GM12878 (cell line): ENCODE data around the gene HMX3.

ENCODE experiments used
- CTCF ChIP-seq, 3 experiments: IDR thresholded peaks in 2 of 3; conservative IDR thresholded peaks in 1 of 3; 2 replicates each; pipeline ENCODE4 v1.5.1; 2011; ENCODE audit warnings: low read depth in 3 of 3, low read length in 3 of 3, mild to moderate bottlenecking in 3 of 3, control low read depth in 2 of 3, moderate library complexity in 2 of 3, inconsistent platforms in 1 of 3, mixed read lengths in 1 of 3; ENCODE audit not compliant: control insufficient read depth in 2 of 3, insufficient read depth in 1 of 3; ENCODE audit errors: extremely low read depth in 1 of 3
- EP300 ChIP-seq, 2 experiments: fragments of 150-350 bp in 1 of 2; IDR thresholded peaks; 2 replicates each; pipeline ENCODE4 v1.6.1; 2011 to 2012; ENCODE audit warnings: low read depth in 2 of 2, low read length in 2 of 2, borderline replicate concordance in 1 of 2, improper control_type of control experiment in 1 of 2, inconsistent platforms in 1 of 2; ENCODE audit not compliant: control insufficient read depth in 1 of 2
- EZH2 ChIP-seq: IDR thresholded peaks from 2 replicates; pipeline ENCODE4 v1.6.1; 2012; ENCODE audit warnings: low read depth, mild to moderate bottlenecking, control low read depth, inconsistent platforms, low read length, borderline replicate concordance; ENCODE audit not compliant: control insufficient read depth
- GABPA ChIP-seq: IDR thresholded peaks from 2 replicates; pipeline ENCODE4 v1.6.1; 2014; ENCODE audit warnings: antibody characterized with exemption, low read depth, mild to moderate bottlenecking, inconsistent platforms
- MXI1 ChIP-seq: fragments of 150-350 bp; IDR thresholded peaks from 2 replicates; pipeline ENCODE4 v1.6.1; 2011; ENCODE audit warnings: low read depth, mild to moderate bottlenecking, inconsistent platforms, low read length, improper control_type of control experiment
- TAF1 ChIP-seq: IDR thresholded peaks from 2 replicates; pipeline ENCODE4 v1.6.1; 2011; ENCODE audit warnings: mild to moderate bottlenecking, low read depth, low read length, borderline replicate concordance
- TF ChIP-seq, protein P1 (sequence below): IDR thresholded peaks from 2 replicates; pipeline ENCODE4 v1.6.1; 2012; ENCODE audit warnings: low read depth, low read length, improper control_type of control experiment
- TF ChIP-seq, protein P2 (sequence below): IDR thresholded peaks from 2 replicates; pipeline ENCODE4 v1.6.1; 2011; ENCODE audit warnings: borderline replicate concordance, low read depth, mild to moderate bottlenecking, moderate library complexity, low read length; ENCODE audit not compliant: insufficient read depth, poor library complexity, severe bottlenecking

DNA sequence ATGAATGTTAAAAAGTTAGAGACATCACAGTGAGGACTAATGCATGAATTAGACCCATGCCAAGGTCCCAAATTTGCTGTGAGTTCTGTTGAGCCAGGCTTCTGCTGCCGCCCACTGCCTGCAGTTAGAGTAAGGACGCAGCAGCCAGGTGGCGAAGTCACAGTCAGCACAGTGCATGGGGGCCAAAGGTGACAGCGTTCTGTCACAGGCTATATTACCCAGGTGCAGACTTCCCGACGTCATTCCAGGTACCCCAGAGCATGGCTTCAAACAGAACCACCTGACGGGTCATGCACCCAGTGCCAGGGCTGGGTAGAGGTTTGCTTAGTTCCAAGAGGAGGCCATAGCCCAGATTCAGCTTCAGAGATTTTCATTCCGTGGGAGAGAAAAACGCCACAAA, 33.9 kb upstream of the HMX3 start:
- no peak for TF ChIP-seq GABPA
- TF ChIP-seq, protein P1, sequence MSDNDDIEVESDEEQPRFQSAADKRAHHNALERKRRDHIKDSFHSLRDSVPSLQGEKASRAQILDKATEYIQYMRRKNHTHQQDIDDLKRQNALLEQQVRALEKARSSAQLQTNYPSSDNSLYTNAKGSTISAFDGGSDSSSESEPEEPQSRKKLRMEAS, result no peak
- TF ChIP-seq TAF1, result no peak
- no peak for TF ChIP-seq CTCF (IDR thresholded peaks at IDR 0.05 in 2 of 3, conservative IDR thresholded peaks at IDR 0.05 in 1 of 3; ENCODE audit: control insufficient read depth in 2 of 3, extremely low read depth in 1 of 3, insufficient read depth in 1 of 3, low read depth in 3 of 3, low read length in 3 of 3)
- no peak for TF ChIP-seq EZH2
- TF ChIP-seq MXI1, result no peak
- TF ChIP-seq, protein P2, sequence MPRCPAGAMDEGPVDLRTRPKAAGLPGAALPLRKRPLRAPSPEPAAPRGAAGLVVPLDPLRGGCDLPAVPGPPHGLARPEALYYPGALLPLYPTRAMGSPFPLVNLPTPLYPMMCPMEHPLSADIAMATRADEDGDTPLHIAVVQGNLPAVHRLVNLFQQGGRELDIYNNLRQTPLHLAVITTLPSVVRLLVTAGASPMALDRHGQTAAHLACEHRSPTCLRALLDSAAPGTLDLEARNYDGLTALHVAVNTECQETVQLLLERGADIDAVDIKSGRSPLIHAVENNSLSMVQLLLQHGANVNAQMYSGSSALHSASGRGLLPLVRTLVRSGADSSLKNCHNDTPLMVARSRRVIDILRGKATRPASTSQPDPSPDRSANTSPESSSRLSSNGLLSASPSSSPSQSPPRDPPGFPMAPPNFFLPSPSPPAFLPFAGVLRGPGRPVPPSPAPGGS, result no peak
- TF ChIP-seq EP300 (IDR thresholded peaks at IDR 0.05; ENCODE audit: borderline replicate concordance in 1 of 2, control insufficient read depth in 1 of 2, low read depth in 2 of 2, low read length in 2 of 2), result no peak
